HG03558 (cell line): ENCODE data around the gene DOCK8.

Source experiments
- ATAC-seq: cut with Tn5 transposase; IDR thresholded peaks from one replicate; pipeline ENCODE4 v1.9.1; 2021; ENCODE audit warnings: moderate number of reproducible peaks; ENCODE audit not compliant: unreplicated experiment; ENCODE audit errors: extremely low read depth

The DOCK8 gene

GRCh38 chr9:304106-304505 is 89.4 kb downstream of the DOCK8 start:
- no peak for ATAC-seq

GRCh38 chr9:304519-305185 is 90.0 kb downstream of the DOCK8 start:
- ATAC-seq: no peak

DNA sequence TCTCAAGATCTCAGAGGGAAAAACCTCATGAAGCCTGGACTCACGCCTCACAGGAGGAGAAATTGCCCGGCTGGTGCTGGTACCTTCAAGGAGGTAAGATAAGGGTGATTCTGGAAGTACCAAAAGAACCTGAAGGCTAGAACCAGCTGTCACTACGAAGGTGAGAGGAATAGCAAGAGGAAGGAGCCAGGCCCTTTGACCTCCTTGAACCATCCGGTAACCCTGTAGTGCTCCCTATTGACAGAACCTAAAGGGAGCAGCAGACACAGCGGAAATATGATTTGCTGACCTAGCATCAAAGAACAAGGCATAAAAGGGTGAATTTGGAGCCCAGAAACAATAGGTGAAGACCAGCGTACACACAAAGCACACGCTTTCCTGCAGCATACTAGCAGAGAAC is 92.2 kb downstream of the DOCK8 start:
- no peak for ATAC-seq

- ATAC-seq: no peak
Observed at GRCh38 chr9:311841-312240, 97.2 kb downstream of the DOCK8 start.

GRCh38 chr9:312596-313320 is 98.1 kb downstream of the DOCK8 start:
- ATAC-seq: no peak

DNA sequence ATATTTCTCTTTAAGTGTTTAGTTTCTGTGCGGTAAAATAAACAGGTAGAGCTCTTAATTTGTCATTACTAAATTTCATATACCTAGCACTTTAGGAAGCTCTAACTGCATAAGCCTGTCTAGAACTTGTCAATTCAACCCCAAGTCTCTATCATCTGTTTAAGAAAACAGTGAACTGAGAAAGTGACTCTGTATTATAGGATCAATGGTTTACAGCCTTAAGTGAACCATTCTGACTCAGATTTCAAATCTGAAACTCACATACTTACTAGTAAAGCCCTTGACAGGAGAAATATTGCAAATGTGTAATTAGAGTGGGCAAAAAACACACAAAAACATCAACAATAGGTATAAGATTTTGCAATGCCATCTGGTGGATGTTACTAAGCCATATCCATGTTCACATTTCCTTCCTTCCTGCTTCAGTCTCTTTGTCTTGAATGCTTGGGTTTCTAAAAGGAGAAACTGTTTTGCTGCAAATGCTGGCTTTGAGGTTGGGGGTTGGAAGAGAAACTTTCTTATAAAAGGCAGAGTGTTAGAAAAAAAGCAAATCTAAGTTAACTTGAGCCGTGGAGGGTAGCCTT is 101.8 kb downstream of the DOCK8 start:
- no peak for ATAC-seq

DNA sequence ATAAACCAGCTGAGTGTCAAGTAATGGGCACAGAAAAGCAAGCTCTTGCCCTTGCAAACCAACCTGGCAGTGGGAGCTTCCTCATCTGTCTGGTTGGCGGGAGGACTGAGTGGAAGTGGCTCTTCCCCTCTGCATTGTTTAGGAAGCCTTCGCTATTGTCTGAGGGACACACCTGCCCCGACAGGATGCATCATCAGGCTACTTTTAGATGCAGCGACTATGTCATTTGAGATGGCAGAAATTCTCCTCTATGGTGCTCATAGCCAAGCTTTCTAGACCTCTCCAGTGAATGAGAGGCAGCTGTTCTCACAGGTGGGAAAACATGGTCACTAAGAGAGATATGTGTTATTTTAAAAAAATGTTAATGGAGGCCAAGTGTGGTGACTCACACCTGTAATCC is 104.0 kb downstream of the DOCK8 start:
- no peak for ATAC-seq

DNA sequence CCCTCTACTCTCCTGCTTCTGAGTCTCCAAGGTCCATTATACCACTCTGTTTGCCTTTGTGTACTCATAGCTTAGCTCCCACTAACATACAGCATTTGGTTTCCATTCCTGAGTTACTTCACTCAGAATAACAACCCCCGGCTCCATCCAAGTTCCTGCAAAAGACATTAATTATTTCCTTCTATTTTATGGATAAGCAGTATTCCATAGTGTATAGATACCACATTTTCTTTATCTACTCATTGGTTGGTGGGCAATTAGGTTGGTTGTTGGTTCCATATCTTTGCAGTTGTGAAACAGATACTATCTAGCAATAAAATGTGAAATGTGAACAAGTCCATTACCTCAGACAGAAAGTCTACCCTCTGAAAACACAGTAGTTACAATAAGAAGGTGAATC is 110.3 kb downstream of the DOCK8 start:
- no peak for ATAC-seq

DNA sequence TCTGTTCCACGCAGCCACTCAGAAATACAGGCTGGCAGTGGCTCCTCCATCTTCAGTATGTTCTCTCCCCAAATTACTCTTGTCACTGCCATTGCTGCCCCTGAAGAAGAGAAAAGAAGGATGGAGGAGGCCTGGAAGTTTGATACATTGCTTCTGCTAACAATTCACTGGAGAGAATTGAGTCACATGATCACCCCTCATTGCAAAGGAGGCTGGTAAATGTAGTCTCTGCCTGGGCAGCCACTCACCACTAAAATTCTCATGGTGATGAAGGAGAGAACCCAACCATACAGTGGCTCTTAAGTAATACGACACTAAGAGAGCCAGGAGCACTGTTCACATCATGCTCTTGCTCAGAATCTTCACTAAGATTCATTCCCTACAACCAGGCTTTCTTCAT is 112.0 kb downstream of the DOCK8 start:
- no peak for ATAC-seq

DNA sequence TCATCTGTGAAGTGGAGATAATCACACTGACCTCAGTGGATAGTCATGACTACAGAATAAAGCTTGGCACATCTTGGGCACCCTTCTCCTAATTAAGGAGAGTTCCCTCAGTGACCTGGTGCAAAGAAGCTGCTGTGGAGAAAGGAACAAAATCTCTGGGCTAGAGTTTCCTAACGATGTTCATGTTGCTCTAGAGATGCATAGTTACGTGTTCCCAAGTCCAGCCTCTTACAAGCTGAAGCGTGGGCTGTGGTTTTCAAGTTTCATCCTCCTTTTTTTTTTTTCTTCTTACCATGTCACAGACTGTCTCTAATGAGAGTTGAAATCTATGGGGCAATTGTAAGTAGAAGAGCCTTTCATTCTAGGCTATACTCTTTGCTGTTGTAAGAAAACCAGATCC is 113.8 kb downstream of the DOCK8 start:
- no peak for ATAC-seq

- no peak for ATAC-seq
Observed at GRCh38 chr9:331197-331596, 116.5 kb downstream of the DOCK8 start.

GRCh38 chr9:335373-335772 is 120.7 kb downstream of the DOCK8 start:
- no peak for ATAC-seq

- no peak for ATAC-seq
Observed at GRCh38 chr9:336039-336438, 121.4 kb downstream of the DOCK8 start.

- no peak for ATAC-seq
Observed at GRCh38 chr9:338602-339001, 123.9 kb downstream of the DOCK8 start.

GRCh38 chr9:341634-342421 is 127.2 kb downstream of the DOCK8 start:
- ATAC-seq: no peak

GRCh38 chr9:343773-344172 is 129.1 kb downstream of the DOCK8 start:
- ATAC-seq: no peak

DNA sequence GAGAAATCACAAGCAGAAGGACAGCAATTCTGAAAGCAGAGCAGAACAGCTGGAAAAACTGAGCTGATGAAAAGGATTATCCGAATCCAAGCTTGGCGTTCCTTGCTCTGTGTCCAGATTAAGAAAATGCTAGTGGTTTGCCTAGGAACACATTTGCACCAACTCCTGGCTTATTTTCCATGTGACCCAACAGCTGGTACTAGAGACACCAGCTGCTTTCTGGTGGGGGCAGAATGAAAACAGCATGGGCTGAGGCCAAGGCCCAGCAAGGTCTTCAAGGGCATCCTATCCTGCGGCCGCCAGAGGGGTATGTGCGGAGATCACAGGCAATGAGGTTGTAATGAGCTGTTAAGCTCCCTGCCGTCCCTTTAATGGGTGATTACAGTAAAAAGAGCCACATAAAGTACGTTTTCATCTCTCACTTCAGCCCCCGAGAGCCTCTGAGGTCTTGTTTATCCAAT is 131.5 kb downstream of the DOCK8 start:
- no peak for ATAC-seq

DNA sequence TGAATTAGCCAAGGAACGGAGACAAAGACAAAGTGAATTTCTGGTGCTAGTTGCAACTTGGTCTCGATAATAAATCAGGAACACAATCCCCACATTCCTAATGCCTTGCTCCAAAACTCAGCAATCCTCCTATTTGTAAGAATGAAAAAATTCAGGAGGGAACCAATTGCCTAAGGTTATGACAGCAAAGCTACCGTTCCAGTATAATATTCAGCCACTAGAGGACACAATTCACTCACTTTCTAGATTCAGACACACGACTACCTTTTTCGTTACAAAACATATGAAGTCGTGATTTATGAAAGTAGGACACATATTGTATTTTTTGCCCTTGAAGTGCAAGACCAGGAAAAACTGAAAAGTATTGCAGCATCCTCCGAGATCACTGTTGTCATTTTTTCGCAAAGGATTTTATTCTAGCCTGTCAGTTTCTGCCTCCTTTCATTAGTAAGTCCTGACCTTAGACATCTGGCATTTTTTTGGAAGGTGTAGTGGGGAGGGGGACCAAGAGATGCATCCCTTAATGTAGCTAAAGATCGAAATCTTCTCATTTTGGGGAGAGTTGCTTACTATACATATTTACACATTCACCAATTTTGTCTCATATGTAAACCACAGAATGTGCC is 133.1 kb downstream of the DOCK8 start:
- no peak for ATAC-seq

DNA sequence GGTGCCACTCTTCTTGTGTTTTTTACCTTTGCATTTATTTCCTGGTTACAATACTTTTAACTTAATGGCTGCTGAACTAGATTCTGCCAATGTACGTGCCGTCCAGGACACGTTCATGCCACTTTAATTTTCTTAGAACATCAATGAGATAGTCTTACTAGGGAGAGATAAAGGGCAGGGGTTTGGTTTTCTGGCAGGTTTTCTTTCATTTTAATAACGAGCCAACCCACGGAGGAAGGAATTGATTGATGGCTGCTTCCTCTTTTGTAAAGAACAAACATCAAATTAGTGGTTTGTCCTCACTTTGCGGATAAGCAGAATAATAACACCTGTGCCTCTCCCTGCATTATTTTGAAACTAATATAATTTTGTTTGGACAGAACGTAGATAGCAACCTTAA is 135.7 kb downstream of the DOCK8 start:
- ATAC-seq: no peak

DNA sequence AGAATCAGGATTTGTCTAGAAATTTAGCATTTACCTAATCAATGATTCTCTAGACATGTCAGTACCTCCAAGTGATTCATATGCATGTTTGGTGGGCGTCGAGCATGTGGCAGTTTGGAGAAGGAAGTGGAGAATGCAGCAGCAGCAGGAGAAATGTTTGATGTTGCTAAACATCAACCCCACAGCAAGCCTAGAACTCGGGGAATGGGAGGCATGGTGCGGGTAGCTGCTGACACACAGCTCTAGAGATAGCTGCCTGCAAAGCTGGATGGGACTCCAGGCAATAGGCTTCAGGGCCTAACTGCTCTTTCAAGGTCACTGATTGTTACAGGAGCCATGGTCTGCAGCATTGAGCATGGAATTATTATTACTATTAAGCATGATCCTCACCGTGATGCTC is 137.3 kb downstream of the DOCK8 start:
- no peak for ATAC-seq
